ENCODE results near the gene SHISA9. TPM values are rescaled to one million over a fixed set of nuclear protein-coding genes. Genes with fewer than 3 reads are reported as not detected.

SHISA9 gene
- total RNA-seq, 2 donors from 2014 or later: 20.5 to 24.0 TPM

DNA sequence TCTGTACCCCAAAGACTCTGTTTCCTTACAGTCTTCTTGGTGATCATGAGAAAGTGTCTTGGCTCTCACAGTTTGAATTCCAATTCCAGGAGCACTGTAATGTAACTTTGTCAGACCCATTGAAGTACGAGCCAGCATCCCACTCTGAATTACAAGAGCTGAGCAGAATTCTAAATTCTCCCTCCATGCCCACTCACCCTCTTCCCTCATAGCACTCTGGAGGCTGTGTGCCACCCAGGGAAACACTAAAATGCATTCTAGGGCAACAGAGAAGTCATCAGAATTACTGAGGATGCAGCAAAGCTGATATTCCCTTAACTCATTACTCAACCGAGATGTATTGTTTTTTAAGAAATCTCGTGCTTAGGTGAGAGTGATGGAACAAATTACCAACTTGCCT is 154.1 kb downstream of the SHISA9 start:
- TF ChIP-seq, protein P1, sequence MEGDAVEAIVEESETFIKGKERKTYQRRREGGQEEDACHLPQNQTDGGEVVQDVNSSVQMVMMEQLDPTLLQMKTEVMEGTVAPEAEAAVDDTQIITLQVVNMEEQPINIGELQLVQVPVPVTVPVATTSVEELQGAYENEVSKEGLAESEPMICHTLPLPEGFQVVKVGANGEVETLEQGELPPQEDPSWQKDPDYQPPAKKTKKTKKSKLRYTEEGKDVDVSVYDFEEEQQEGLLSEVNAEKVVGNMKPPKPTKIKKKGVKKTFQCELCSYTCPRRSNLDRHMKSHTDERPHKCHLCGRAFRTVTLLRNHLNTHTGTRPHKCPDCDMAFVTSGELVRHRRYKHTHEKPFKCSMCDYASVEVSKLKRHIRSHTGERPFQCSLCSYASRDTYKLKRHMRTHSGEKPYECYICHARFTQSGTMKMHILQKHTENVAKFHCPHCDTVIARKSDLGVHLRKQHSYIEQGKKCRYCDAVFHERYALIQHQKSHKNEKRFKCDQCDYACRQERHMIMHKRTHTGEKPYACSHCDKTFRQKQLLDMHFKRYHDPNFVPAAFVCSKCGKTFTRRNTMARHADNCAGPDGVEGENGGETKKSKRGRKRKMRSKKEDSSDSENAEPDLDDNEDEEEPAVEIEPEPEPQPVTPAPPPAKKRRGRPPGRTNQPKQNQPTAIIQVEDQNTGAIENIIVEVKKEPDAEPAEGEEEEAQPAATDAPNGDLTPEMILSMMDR (IDR thresholded peaks at IDR 0.05): no peak
- TF ChIP-seq POLR2A (IDR thresholded peaks at IDR 0.05): no peak
- no peak for TF ChIP-seq POLR2AphosphoS5 (IDR thresholded peaks at IDR 0.05)
- no peaks in the 10 kb centered on the region for H3K9me3 ChIP-seq
- H3K27me3 ChIP-seq (replicated peaks; ENCODE audit: insufficient read depth): no peaks in the 10 kb centered on the region
- WGBS: 82% methylated on average over 3 of the region's 3 CpGs
- intact Hi-C loops (cut with DNase I): no loop called here
- no peaks in the 10 kb centered on the region for H3K4me1 ChIP-seq (replicated peaks)
- no peak for DNase-seq (ENCODE audit: low spot score)
- H3K27ac ChIP-seq: no peak overlapping the region
- no peaks in the 10 kb centered on the region for H3K36me3 ChIP-seq
- no peak overlapping the region for H3K4me3 ChIP-seq

DNA sequence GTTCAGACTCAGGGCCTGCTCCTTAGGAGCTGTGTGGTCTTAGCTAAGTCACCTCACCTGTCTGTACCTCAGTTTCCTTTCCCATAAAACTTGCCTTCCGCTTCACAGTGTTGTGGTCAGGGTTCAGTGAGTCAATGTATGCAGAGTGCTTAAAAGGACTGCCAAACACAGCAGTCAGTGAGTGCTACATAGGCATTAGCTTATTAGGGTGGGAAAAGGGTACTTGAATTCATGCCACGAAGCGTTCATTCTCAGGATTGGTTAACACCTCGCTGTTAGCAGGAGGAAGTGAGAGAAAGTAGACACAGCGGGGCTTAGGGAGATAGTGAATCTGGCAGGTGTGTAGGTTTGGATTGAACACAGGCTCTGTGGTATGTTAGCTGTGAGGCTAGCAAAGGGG is 155.2 kb downstream of the SHISA9 start:
- H3K4me1 ChIP-seq (replicated peaks): no peaks in the 10 kb centered on the region
- TF ChIP-seq POLR2AphosphoS5 (IDR thresholded peaks at IDR 0.05): no peak
- TF ChIP-seq, protein P1 (IDR thresholded peaks at IDR 0.05): no peak
- TF ChIP-seq POLR2A (IDR thresholded peaks at IDR 0.05): no peak
- no peaks in the 10 kb centered on the region for H3K27me3 ChIP-seq (replicated peaks; ENCODE audit: insufficient read depth)
- no peaks in the 10 kb centered on the region for H3K36me3 ChIP-seq
- intact Hi-C loops (cut with DNase I): no loop called here
- no peaks in the 10 kb centered on the region for H3K9me3 ChIP-seq
- WGBS: 73% methylated on average over 5 of the region's 5 CpGs
- no peak overlapping the region for H3K4me3 ChIP-seq
- no peak for DNase-seq (ENCODE audit: low spot score)
- H3K27ac ChIP-seq: no peak overlapping the region

DNA sequence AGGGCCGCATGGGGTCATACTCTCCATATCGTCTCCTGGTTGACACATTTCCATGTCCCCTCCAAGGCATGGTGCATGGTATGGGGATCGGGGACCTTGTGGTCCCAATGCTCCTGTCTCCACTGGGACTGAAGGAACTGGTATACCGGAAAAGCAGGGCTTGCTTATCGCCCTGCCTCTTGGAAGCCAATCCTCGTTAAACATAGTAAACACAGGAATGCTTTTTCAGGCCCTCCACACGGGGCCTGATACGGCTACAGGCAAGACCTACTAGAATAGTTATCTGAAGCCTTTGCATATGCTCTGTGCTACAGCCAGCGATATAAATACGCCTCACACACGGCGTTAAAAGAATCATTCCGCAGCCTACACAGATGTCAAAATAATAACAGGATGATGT is 159.5 kb downstream of the SHISA9 start:
- H3K27me3 ChIP-seq (replicated peaks; ENCODE audit: insufficient read depth): no peaks in the 10 kb centered on the region
- H3K4me1 ChIP-seq (replicated peaks): no peaks in the 10 kb centered on the region
- no peak overlapping the region for H3K27ac ChIP-seq
- no peak overlapping the region for H3K4me3 ChIP-seq
- intact Hi-C loops (cut with DNase I): no loop called here
- no peak for DNase-seq (ENCODE audit: low spot score)
- no peaks in the 10 kb centered on the region for H3K36me3 ChIP-seq
- H3K9me3 ChIP-seq: no peaks in the 10 kb centered on the region
- peak; percentile 17 for TF ChIP-seq POLR2AphosphoS5 (IDR thresholded peaks at IDR 0.05)
- TF ChIP-seq POLR2A (IDR thresholded peaks at IDR 0.05): no peak
- 58% methylated on average over 13 of the region's 13 CpGs for WGBS

DNA sequence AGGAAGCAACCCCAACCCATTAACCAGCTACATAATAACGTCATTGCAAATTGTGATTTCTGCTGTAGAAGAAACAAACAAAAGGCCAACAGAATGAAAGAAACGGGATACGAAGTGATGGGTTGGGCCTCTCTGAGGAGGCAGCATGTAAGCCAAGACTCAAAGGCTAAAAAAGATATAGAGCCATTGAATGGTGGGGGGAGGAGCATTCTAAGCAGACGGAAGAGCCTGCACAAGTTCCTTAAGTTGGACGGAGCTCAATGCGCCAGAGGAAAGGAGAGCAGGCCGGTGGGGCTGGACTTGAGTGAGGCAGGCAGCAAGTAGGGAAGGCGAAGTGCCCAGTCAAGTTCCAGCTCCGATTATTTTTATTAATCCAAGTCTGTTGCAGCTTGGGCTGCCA is 160.3 kb downstream of the SHISA9 start:
- intact Hi-C loops (cut with DNase I): no loop called here
- TF ChIP-seq, protein P1 (IDR thresholded peaks at IDR 0.05): no peak
- TF ChIP-seq POLR2AphosphoS5 (IDR thresholded peaks at IDR 0.05): no peak
- TF ChIP-seq POLR2A (IDR thresholded peaks at IDR 0.05): no peak
- no peak for DNase-seq (ENCODE audit: low spot score)

DNA sequence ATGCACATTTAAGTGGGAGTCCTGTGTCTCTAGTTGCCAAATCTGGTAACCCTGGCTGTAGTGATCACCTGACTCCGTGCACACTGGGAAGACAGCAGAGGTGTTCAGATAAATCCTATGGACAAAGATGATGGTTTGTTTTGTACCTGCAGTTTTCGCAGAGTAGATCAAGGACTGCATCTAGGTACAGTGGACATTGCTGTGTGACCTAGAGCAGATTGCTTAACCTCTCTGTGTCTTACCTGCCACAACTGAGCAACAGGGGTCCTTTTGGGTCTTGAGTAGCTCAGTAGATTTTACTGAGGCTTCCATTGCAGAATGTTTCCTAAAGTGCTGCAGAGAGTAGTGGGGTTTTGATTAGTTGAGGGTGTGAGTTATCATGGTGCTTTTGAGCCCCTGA is 160.8 kb downstream of the SHISA9 start:
- WGBS: 78% methylated on average over 2 of the region's 2 CpGs
- no peaks in the 10 kb centered on the region for H3K27me3 ChIP-seq (replicated peaks; ENCODE audit: insufficient read depth)
- intact Hi-C loops (cut with DNase I): no loop called here

More for the DNA sequence above, 160.3 kb downstream of the SHISA9 start:
- Histone ChIP-seq H3K9me3 (no peaks in the 10 kb centered on the region), H3K27me3 (replicated peaks; ENCODE audit: insufficient read depth) (no peaks in the 10 kb centered on the region), H3K36me3 (no peaks in the 10 kb centered on the region), H3K4me1 (replicated peaks) (no peaks in the 10 kb centered on the region), H3K4me3 (no peak overlapping the region), H3K27ac (no peak overlapping the region)
- WGBS: 67% methylated on average over 9 of the region's 9 CpGs

More for the DNA sequence above, 160.8 kb downstream of the SHISA9 start:
- no peak for DNase-seq (ENCODE audit: low spot score)
- H3K4me1 ChIP-seq (replicated peaks): no peaks in the 10 kb centered on the region
- no peak overlapping the region for H3K27ac ChIP-seq
- H3K36me3 ChIP-seq: no peaks in the 10 kb centered on the region
- H3K4me3 ChIP-seq: no peak overlapping the region
- TF ChIP-seq POLR2A (IDR thresholded peaks at IDR 0.05) (no peak), POLR2AphosphoS5 (IDR thresholded peaks at IDR 0.05) (no peak)
- TF ChIP-seq, protein P1 (IDR thresholded peaks at IDR 0.05): no peak
- no peaks in the 10 kb centered on the region for H3K9me3 ChIP-seq

All from prostate gland (tissue), 2 donors.